OCI-M2 (cell line): Measurements from ENCODE around the gene HGS.
A peak's percentile ranks its signal among the peaks of the same experiment; 100 is the strongest.
"Not testable (repeated sequence)": the region's sequence is repeated elsewhere in the genome, so short reads cannot be mapped to it uniquely, and the experiment has no call there.

Experiments used
- DNase-seq: peaks from one replicate; lab custom pipeline; 2025; ENCODE audit not compliant: unreplicated experiment; lab: John Stamatoyannopoulos, UW

The HGS gene

DNA sequence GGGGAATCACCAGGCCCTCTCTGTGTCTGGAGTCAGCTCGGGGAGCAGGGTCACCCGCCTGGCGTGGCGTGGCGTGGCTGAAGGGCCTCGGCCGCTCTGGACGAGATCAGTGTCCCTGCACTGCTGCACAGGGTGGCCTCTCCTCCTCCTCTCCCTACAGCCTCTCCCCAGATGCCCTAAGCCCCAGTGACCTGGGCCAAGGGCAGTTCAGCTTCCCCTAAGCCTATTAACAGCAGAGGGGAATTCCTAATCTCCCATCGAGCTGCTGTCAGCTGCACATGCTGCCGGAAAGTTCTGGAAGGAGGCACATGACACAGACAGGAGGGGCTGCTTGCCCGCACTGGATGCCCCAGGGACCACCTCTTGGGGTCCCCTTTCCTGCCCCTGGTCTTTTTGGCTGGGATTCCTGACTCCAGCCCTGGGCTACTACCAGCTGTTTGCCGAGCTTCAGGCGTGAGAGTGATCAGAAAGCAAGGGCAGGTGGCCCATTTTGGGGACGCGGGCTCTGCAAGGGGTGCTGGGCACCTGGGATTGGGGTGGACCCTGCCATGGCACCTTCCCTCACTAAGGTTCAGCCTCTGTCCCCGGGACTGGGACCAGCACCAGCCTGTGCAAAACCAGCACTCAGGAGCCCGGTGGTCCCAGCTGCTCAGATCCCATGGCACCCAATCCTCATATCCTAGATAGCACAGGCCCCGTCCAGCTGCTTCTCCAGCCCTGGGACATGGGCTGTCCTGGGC lies 28.3 kb upstream of the HGS start:
- DNase-seq, result no peak

DNA sequence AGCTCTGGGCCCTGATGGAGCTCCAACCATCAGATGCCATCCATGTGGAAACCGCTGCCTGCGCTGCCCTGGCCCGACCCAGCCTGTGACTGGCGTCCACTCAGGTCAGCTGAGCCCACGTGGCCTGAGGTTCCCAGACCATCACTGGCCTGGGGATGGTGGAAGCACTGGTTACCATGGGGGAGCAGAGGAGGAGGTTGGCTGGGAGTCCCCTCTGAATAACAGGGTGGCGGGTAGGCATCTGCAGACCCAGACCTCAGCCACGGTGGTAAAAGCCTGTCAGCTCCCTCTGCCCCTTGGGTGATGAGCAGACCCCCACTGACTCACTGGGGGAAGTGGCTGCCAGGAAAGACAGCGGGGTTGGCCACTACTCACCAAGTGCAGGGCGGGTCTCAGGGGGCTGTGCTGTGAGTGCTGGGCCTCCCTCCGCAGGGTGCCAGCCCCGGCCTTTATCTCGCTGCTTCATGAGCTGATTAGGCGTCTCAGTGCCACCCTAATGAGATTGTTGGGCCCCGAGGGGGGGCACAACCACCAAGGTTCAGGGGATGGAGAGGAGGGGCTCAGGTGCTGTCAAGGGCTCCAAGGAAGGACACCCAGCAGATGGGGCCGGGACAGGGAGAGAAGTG lies 27.6 kb upstream of the HGS start, which contains the start of gene PDE6G:
PDE6G (minus strand) TSS at position 425 of the 626 bp plus-strand sequence. CDS start 3,237 bp downstream, outside the sequence.
- no peak for DNase-seq

DNA sequence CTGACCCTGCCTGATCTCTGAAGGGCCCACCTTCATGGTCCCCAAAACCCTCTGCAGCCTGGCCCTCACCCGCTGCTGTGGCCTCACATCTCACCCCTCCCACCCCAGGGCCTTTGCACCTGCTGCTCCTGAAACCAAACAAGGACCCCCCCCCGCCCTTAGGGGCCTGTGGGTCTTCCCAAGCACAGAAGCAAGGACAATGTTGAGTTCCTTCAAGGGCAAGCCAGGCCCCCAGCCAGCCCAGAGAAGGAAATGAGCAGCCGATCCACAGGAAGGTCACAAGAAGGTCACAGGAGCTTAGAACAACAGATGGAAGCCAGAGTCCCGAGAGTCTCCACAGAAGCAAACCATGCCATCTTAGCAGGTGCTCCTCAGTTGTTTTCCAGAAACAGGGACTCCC lies 27.0 kb upstream of the HGS start:
- no peak for DNase-seq

DNA sequence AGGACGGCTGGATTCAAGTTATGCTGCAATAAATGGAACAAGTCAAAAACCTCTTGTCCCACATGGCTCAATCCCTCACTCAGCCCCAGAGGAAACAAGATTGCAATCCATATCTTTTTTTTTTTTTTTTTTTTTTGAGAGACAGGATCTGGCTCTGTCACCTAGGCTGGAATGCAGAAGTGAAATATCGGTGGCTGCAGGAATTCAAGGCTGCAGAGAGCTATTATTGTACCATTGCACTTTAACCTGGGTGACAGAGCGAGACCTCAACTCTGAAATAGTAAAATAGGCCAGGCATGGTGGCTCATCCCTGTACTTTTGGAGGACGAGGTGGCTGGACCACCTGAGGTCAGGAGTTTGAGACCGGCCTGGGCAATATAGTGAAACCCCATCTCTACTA lies 24.8 kb upstream of the HGS start:
- DNase-seq, result no peak

DNA sequence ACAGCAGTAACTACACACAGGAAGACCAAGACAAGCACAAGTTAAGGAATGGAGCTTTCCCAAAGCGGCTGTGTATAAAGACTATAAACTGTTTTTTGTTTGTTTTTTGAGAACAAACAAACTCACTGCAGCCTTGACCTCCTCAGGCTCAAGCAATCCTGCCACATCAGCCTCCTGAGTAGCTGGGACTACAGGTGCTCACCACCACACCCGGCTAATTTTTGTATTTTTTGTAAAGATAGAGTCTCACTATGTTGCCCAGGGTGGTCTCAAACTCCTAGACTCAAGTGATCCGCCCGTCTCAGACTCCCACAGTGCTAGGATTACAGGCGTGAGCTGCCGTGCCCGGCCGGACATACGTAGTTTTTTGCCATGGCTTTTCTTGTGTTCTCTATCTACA lies 23.4 kb upstream of the HGS start:
- DNase-seq, result no peak

DNA sequence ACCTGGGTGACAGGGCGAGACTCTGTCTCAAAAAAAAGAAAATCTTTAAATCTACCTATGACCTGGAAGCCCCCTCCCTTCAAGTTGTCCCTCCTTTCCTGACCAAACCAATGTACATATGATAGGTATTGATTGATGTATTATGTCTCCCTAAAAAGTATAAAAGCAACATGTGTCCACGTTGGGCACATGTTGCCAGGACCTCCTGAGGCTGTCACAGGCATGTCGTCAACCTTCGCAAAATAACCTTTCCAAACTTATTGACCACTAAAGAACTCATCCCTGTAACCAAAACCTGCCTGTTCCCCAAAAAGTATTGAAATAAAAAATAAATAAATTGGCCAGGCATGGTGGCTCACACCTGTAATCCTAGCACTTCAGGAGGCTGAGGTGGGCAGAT lies 21.8 kb upstream of the HGS start:
- DNase-seq, result no peak

DNA sequence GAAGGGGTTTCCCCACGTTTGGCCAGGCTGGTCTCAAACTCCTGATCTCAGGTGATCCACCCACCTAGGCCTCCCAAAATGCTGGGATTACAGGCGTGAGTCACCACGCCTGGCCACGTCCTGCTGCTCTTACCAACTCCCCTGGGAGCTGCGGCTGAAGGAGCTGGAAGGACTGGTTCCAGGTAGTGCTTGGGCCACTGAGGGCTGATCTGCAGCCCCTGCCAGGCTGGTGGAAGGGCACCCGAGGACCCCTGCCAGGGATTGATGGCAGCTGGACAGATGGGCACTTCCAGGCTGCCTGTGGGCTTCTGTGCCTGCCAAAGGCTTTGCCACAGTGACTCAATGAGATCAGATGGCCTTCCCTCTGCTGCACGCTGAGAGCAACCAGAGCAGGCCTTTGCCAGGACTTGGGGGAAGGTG lies 19.8 kb upstream of the HGS start:
- DNase-seq, result no peak

DNA sequence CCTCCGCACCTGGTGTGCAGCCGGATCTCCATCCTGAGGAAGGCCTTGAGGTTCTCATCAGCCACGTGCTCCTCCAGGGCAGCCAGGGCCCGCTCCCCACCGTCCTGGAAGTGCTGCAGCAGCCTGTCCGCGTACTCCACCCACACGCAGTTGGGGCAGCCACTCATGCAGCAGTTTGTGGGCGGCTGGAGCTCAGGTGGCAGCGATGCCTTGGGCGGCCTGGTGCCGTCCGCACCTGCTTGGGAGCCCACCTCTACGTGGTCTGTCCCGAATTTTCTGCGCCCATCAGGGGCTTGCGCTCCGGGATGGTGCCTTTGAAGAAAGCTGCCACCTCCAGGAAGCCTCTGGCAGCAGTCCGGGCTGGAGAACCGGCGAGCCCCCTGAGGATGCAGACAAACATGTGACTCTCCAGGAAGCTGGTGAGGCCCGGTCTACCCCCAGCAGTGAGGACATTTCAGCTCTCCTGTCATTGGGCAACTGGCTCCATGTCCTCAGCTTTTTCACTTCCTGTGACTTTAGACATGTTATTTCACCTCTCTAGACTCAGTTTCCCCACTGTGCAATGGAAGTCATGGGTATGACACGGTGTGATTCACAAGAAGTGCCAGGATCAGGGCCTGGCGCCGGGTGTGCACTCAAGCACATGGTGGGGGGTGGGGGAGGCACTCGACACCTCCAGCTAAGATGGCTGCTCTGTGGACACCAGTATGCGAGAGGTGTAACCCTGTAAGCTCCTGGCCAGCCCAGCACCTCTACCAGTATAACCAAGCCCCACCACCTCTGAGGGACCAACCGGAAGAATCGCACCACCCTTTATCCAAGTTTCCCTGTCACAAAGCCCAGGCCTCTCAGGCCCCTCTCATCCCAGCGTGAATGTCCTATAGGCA lies 18.4 kb upstream of the HGS start:
- DNase-seq, result no peak

DNA sequence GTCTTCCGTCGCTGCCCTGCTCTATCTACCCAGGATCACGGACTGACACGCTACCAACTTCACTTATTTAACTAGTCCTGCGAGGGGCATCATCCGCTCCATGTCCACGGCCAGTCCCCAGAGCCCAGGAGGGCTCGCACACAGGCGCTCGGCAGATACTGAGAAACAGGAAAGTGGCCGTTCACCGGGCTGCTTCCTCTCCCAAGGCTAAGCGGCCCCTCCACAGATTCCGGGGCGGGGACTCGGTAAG lies 17.8 kb upstream of the HGS start:
- DNase-seq, result no peak

DNA sequence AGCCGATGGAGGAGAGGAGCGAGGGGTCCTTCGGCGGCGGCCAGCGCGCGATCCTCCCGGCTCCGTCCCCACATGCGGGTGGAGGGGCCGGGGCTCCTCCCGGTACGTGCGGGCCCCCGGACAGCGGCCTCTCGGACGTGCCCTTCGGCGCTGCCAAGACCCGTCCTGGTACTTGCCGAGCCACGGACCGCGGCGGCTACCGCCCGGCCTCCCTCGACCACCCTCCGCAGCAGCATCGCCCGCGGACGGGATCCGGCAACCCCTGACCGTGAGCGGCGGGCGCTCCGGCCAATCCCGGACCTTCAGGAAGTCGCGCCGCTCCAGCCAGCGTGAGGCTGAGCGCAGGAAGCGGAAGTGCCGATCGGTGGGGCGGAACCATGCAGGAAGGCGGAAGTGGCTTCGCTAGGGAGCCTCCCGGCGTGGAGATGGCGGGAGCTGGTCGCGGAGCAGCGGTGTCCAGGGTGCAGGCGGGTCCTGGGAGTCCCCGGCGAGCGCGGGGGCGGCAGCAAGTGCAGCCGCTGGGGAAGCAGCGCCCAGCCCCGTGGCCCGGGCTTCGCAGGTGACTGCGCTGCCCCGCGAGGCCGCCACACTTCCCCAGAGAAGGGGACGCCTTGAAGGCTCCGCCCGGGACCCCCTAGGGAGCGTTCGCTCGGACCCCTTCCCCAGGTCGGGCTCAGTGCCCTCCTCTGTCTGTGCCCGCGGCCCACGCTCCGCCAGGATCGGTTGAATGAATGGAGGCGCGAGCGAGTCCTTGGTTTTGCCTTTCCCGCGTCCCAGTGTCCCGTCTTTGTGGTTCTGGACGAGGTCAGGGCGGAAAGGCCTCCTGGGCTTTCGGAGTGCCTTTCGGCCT lies 17.2 kb upstream of the HGS start, which contains the start of the genes CCDC137 and OXLD1:
CCDC137 (plus strand) TSS at position 396 of the 850 bp plus-strand sequence; CDS start at position 426, 30 bp downstream.
OXLD1 (minus strand) TSS at position 264 of the 850 bp plus-strand sequence; CDS start at position 236, 28 bp downstream.
- peak; percentile 33 for DNase-seq

DNA sequence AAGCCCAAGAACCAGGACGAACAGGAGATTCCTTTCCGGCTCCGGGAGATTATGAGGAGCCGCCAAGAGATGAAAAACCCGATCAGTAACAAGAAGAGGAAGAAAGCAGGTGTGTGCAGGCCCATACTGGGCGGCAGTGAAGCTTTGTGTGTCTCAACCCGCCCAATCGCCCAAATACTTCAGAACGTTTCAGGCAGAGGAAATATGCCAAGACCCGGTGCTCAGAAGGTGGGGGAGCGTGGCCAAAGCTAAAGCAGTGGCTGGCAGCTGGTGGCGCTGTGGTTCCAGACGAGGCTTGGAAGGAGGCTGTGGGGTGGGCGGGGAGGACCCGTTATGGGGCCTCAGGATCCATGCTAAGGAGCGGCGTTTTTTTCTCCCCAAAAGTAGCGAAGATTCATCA lies 16.1 kb upstream of the HGS start:
- no peak for DNase-seq

DNA sequence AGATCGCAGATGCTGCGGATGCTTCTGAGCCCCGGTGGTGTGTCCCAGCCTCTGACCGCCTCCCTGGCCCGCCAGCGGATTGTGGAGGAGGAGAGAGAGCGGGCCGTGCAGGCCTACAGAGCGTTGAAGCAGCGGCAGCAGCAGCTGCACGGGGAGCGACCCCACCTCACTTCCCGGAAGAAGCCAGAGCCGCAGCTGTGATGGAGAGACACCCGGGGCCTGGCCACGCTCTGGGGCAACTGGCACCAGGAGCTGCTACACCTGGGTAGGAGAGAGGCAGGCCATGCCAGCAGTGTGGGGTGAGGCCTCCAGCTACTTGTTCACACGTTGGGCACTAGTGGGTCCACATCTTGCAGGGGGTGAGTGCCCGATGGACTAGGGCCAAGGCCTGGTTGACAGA lies 11.3 kb upstream of the HGS start:
- DNase-seq, result no peak

DNA sequence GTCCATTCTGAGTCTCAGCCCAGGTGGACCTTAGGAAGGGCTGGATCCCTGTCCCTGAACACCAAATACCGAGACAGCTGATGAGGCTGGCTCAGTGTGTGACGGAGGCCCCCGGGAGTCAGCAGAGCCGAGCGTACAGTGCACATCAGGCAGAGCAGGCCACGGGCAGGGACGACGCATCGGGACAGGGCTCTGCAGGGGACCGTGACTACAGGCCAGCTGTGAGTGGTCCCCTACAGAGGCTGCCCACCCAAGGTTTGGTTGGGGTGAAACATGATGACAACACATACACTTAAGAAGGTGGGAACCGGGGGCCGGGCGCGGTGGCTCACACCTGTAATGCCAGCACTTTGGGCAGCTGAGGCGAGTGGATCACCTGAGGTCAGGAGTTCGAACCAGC lies 10.9 kb upstream of the HGS start:
- no peak for DNase-seq

DNA sequence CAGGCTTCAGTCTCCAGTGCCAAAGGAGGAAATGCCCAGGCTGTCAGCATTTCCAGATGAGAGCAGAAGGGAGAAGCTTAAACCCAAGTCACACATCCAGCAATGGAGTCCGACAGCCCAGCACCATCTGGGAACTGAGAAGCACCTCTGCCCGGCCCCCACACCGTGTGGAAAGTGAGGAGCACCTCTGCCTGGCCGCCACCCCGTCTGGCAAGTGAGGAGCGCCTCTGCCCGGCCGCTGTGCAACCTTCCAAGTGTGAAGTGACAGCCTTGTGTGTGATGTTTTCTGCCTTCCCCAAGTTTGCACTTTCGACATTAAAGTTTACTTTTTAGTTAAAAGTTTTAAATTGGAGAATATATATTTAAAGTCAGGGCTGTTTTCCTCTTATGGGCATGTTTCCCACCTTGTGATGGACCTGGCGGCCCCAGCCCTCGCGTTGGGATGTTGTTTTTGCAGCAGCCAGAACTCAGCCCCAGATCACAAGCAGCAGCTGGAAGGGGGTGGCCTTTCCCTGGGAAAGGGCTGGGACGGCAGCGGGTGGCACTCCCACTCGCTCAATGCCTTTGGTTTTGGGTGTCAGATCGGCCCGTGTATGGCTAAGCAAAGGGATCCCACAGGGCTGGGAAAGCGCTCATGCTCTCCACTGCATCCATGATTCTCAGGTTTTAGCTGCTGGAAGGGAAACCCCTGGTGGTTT lies 10.1 kb upstream of the HGS start:
- no peak for DNase-seq

DNA sequence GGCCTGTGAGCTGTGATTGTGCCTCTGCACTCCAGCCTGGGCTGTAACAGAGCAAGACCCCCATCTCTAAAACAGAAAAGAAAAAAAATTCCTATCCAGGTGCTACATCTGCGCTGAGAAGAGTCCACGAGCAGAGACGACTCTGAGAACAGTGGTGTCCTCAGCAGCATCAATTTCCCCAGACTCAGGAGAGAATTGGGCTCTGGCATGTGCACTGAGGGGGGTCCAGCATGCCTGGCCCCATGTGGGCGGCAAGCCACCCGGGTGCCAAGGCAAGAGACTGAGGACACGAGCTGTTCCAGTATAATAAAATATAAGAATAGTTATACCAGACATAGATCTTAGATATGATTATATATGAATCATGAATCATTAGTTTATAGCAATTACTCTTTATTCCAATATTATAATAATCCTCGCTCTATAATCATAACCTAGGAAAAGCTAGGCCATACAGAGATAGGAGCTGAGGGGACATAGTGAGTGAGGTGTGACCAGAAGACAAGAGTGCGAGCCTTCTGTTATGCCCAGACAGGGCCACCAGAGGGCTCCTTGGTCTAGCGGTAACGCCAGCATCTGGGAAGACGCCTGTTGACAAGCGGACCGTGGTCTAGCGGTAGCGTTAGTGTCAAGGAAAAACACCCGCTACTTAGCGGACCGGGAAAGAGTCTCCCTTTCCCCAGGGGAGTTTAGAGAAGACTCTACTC lies 8.1 kb upstream of the HGS start:
- not testable (repeated sequence) for DNase-seq

DNA sequence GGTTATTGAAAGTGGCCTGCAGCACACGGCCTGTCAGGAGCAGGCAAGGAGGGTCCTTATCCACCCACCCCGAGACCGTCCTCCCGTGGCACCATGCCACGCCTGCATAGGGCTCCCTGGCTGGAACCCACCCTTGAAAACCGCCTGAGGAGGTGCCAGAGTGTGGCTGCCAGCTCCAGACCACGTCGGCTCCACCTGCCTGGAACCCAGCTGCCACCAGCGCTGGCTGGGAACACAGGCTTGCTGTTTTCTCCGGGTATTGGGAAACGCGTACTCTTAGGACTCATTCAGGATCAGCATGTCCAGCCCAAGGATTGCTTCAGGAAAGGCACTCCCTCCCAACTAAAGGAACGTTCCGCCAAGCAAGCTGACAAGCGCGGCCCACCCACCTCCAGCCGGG lies 6.9 kb upstream of the HGS start:
- no peak for DNase-seq

DNA sequence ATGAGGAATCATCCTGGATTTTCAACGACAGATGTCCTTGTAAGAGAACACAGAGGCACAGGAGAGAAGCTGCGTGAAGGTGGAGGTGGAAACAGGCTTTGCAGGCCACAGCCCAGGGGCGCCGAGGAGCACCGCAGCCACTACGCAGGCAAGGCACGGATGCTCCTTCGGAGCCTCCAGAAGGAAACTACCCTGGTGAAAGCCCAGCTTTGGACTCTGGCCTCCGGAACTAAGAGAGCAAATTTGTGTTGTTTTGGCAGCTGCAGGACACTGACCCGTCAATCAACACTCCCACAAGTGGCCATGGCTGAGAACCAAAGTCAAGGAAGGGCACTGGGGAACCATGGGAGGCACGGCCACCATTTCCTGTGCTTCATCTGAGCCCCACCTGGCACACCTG lies 3.7 kb upstream of the HGS start:
- DNase-seq, result no peak

DNA sequence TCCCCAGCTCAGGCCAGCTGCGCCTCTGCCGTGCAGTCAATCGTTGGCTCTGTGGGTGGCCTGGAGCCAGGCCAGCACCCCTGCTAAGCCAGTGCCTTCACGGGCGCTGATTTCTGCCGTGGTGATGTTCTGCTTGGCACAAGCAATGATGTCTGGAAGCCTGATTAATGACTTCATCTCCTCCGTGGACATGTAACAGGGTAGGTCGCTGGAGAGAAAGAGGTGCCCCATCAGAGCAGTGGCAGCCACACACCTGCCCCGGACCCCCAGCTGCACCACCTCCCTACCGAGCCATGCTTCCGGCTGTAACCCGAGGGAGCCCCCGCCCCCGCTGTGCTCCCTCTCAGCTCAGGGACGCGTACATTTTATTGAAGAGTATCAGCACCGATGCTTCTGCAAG lies 2.1 kb upstream of the HGS start:
- no peak for DNase-seq

DNA sequence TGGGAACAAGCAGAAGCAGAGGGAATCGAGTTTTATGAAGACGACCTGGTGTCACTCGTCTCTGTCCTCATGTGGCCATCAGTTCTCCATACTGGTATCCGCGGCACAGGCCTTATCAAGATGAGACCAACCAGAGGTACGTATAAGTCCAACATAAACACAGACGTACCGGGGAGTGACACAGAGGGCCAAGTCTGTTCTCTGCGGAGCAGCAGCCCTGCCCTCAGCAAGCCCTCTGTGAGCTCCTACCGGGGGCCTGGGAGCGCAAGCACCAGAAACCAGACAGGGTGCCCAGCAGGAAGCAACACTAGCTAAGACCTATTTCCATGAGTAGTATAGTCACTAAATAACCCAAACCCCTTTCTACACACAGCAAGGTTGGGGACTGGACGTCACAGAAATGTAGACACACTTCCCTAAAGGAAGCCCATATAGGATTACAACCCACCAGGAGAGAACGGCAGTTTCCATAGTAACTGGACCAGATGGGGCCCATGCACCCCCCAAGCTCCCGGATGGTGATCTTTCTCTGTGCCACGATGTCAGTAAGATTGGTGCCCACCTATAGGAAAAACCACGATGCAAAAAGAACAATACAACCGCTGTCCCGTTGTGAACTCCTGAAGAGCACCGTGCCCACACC lies 1.1 kb upstream of the HGS start:
- DNase-seq, result no peak
